MG63 (cell line): Measurements from ENCODE around the gene PIGQ. TPM values are rescaled to one million over a fixed set of nuclear protein-coding genes. Genes with fewer than 3 reads are reported as not detected.
A peak's percentile ranks its signal among the peaks of the same experiment; 100 is the strongest.
"Not testable (repeated sequence)": the region's sequence is repeated elsewhere in the genome, so short reads cannot be mapped to it uniquely, and the experiment has no call there.

Source experiments
- DNase-seq: peaks from one replicate; pipeline ENCODE4 v3.0.0-alpha.2; 2020
- H3K27me3 ChIP-seq: fragments of 250-450 bp; sonication (Bioruptor Pico); 2 replicates; pipeline ENCODE4 v1.5.1; 2020; ENCODE audit warnings: mild to moderate bottlenecking, moderate library complexity
- H3K36me3 ChIP-seq: fragments of 250-450 bp; sonication (Bioruptor Pico); 2 replicates; pipeline ENCODE4 v1.5.1; 2020; ENCODE audit warnings: mild to moderate bottlenecking, moderate library complexity
- H3K4me3 ChIP-seq: fragments of 250-450 bp; sonication (Bioruptor Pico); 2 replicates; pipeline ENCODE4 v1.5.1; 2020; ENCODE audit warnings: mild to moderate bottlenecking, moderate library complexity
- H3K9me3 ChIP-seq: fragments of 250-450 bp; sonication (Bioruptor Pico); 2 replicates; pipeline ENCODE4 v1.5.1; 2020; ENCODE audit warnings: mild to moderate bottlenecking, moderate library complexity
- total RNA-seq: library from RNA; depleted of rRNA; stranded (reverse); fragments of >200 nt; shearing (Covaris generic); gene quantifications from 2 replicates; pipeline ENCODE4 v1.2.3, GENCODE V29; 2014; ENCODE audit warnings: low replicate concordance

PIGQ gene
- total RNA-seq, 1 experiment from 2014 or later, result 31.7 TPM

DNA sequence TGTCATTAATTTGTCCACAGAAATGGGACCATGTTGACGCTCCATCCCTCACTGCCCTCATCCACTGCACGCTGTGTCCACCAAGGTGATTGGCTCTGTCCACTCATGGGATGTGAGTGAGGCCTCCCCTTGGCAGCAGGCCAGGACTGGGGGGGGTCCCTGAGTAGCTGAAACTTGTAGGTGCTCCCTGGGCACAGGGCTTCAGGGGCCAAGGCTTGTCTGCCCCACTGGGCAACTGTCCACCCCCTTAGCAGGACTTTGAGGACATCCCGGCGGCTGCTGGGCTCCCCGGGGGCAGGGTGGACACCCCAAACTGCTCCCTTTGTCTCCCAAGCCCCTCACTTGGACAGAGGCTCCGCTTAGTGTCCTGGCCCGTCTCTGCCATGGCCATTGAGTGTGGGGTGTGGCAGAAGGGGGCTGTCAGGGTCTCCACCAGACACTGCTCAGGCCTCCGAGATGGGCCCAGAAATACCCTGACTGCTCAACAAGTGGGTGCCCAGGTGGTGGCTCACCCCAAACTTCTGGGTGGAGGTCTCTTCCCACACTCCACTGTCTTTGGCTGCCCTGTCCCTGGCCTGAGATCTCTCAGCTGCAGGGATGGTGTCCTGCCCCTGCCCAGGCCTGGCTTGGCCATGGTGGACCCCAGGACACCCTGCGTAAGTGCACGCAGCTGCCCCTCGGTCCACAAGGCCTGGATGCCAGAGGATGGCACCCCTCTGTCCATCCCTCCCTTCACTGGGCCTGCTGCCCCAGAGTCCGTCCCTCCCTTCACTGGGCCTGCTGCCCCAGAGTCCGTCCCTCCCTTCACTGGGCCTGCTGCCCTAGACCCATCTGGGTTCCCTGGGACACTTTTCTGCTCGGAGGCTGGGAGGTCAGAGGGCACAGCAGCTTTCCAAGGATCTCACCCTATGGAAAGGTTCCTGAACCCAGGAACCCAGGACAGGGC, 17.1 kb downstream of the PIGQ start:
- DNase-seq, result peak; percentile 48
- Histone ChIP-seq H3K9me3 (no peaks in the 10 kb centered on the region), H3K27me3 (no peaks in the 10 kb centered on the region), H3K36me3 (peaks cover 10% of the 10 kb centered on the region), H3K4me3 (peak overlapping the region; percentile 99)

DNA sequence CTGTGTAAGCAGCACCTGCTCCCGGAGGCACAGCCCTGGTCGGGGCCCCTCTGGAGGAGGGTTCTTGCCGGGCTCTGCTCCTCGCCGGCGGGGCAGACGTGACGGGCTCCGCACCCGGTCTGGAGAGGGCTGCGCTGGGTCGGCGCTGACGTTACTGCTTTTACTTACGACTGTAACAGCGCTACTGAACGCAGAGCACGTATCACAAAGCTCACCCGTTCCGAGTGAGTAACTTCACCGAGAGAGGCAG, 18.8 kb downstream of the PIGQ start:
- H3K27me3 ChIP-seq, result no peaks in the 10 kb centered on the region
- no peak for DNase-seq
- H3K4me3 ChIP-seq, result peak overlapping the region; percentile 99
- H3K9me3 ChIP-seq, result no peaks in the 10 kb centered on the region
- peaks cover 10% of the 10 kb centered on the region for H3K36me3 ChIP-seq

DNA sequence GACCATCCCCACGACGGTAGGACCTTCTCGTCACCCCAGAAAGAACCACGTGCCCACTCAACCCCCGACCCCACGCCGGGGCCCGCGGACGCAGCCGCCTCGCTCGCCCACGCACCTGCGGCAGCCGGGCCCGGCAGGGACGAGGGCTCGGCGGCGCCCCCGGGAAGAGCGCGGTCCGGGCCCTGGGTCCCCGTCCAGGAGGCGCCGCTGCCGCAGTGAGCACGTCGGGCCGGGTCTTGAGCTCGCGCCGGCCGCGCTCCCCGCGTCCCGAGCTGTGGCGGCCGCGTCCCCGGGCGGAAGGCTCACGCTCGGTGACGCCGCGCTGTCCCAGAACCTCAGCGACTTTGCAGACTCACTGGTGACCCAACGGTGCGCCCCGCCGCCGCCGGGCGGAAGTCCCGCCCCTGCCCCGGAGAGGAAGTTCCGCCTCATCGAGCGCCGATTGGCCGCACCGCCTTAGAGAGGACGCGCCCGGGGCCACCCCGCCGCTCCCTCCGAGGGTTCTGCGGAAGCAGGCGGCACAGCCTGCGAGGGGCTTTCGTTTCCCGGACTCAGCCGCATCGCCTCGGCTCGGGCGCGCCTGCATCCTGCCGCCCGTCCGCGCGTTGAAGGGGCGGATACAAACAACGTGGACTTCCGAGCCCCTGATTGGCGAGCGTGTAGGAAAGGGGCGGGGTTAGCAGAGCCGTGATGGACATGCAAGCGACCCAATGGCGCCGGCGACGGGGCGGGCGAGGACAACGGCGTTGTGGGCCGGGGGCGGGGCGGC, 19.3 kb downstream of the PIGQ start:
- DNase-seq, result peak; percentile 96
- Histone ChIP-seq H3K36me3 (peaks cover 10% of the 10 kb centered on the region), H3K4me3 (peak overlapping the region; percentile 99), H3K27me3 (no peaks in the 10 kb centered on the region), H3K9me3 (no peaks in the 10 kb centered on the region)

DNA sequence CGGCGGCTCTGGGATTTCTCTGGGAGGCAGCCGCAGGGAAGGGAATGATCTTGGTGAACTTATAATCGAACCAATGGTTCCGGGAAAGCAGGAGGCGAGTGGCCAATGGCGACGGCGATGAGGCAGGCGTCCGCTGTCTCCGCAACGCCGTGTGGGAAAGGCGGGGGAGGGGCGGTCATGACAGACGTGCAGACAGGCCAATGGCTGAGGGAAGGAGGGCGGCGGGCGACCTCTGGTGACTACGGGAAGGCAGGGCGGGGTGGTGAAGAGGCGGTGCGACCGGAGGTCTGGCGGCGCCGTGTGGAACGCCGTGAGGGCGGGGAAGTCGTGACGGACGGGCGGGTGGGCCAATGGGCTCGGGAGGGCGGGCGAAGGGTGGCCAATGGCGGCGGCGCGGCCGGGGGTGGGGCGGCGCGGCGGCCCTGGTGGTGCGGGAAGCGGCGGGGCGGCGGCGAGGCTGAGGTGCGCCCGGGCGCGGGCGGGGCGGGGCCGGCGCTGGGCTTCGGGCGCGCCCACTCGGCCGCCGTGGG, 20.0 kb downstream of the PIGQ start, which contains the start of gene RAB40C:
Gene RAB40C, plus strand, starts transcription at position 409 of the 530 bp plus-strand sequence. CDS start 226 bp downstream, outside the sequence.
- no peaks in the 10 kb centered on the region for H3K9me3 ChIP-seq
- DNase-seq, result peak; percentile 99

DNA sequence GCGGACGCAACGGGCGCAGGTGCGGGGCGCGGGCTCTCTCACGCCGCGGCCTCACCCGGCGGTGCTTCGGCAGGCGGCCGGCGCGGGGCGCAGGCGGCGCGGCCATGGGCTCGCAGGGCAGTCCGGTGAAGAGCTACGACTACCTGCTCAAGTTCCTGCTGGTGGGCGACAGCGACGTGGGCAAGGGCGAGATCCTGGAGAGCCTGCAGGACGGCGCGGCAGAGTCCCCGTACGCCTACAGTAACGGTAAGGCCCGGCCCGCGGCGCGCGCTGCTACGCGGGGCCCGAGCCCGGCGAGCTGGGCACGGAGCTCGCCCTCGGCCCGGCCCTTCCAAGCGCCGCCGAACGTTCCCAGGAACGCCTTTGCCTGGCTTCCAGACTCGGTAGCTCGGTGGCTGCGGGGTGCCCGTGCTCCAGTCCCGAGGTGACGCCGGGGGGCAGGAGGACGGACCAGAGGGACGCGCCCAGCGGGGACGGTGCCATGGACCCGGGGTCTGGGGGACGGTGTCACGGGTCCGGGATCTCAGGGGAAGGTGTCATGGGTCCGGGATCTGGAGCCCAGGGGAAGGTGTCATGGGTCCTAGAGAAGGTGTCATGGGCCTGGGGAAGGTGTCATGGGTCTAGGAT, 20.5 kb downstream of the PIGQ start:
- no peak for DNase-seq
- Histone ChIP-seq H3K9me3 (no peaks in the 10 kb centered on the region), H3K27me3 (no peaks in the 10 kb centered on the region)

More for the DNA sequence above, 20.0 kb downstream of the PIGQ start, which contains the start of gene RAB40C:
- peak within 1 kb of the TSS; percentile 99 for H3K4me3 ChIP-seq
- H3K27me3 ChIP-seq, result no peaks in the 10 kb centered on the region
- peaks cover 10% of the 10 kb centered on the region for H3K36me3 ChIP-seq

DNA sequence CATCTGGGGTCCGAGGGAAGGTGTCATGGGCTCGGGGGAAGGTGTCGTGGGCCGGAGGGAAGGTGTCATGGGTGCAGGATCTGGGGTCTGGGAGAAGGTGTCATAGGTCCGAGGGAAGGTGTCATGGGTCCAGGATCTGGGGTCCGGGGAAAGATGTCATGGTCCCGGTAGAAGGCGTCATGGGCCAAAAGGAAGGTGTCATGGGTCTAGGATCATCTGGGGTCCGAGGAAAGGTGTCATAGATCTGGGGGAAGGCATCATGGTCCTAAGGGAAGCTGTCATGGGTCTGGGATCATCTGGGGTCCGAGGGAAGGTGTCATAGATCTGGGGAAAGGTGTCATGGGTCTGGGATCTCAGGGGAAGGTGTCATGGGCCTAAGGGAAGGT, 21.0 kb downstream of the PIGQ start:
- no peaks in the 10 kb centered on the region for H3K9me3 ChIP-seq
- peaks cover 10% of the 10 kb centered on the region for H3K36me3 ChIP-seq
- H3K4me3 ChIP-seq, result peak overlapping the region; percentile 62
- no peaks in the 10 kb centered on the region for H3K27me3 ChIP-seq
- DNase-seq, result no peak

More for the DNA sequence above, 20.5 kb downstream of the PIGQ start:
- Histone ChIP-seq H3K4me3 (peak overlapping the region; percentile 62), H3K36me3 (peaks cover 10% of the 10 kb centered on the region)

DNA sequence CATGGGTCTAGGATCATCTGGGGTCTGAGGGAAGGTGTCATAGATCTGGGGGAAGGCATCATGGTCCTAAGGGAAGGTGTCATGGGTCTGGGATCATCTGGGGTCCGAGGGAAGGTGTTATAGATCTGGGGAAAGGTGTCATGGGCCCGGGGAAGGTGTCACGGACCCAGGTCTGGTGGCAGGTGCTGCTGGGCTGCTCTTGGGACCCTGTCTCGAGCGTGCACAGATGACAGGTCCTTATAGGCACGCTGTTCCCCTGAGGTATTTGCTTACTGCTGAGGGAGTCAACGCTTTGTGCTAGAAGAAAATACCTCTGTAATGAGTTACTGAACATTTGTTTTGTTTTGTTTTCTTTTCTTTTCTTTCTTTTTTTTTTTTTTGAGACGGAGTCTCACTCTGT, 21.5 kb downstream of the PIGQ start:
- no peak for DNase-seq
- Histone ChIP-seq H3K27me3 (no peaks in the 10 kb centered on the region), H3K4me3 (no peak overlapping the region), H3K9me3 (no peaks in the 10 kb centered on the region), H3K36me3 (peaks cover 10% of the 10 kb centered on the region)

DNA sequence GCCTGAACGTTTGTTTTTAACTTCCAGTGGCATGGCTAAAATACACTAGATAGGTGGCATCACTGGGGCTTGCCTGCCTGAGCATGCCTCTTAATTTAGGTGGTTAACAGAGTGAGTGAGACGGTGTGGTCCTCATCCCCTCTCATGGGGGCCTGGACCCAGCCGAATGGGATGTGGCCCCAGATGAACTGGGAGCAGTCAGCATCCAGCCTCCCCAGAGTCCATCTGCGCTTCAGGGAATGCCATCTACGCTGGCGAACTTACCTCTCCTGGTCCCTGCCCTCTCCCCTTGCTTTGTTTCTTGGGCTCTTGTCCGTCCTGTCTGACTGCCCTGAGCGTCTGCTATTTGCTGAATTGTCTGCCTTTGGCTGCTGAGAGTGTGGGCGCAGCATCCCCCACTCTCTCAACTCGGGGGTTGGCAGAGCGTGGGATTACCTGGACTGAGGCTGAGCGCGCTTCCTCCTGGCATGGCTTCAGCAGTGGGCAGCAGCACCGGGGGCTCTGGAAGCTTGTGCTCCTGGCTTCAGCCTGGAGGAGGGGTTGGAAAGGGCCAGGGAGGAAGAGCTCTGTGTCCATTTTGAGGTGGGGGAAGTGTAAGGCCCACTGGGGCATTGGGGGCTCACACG, 22.2 kb downstream of the PIGQ start:
- H3K27me3 ChIP-seq, result no peaks in the 10 kb centered on the region
- H3K9me3 ChIP-seq, result no peaks in the 10 kb centered on the region
- H3K4me3 ChIP-seq, result no peak overlapping the region
- DNase-seq, result no peak
- peaks cover 12% of the 10 kb centered on the region for H3K36me3 ChIP-seq

DNA sequence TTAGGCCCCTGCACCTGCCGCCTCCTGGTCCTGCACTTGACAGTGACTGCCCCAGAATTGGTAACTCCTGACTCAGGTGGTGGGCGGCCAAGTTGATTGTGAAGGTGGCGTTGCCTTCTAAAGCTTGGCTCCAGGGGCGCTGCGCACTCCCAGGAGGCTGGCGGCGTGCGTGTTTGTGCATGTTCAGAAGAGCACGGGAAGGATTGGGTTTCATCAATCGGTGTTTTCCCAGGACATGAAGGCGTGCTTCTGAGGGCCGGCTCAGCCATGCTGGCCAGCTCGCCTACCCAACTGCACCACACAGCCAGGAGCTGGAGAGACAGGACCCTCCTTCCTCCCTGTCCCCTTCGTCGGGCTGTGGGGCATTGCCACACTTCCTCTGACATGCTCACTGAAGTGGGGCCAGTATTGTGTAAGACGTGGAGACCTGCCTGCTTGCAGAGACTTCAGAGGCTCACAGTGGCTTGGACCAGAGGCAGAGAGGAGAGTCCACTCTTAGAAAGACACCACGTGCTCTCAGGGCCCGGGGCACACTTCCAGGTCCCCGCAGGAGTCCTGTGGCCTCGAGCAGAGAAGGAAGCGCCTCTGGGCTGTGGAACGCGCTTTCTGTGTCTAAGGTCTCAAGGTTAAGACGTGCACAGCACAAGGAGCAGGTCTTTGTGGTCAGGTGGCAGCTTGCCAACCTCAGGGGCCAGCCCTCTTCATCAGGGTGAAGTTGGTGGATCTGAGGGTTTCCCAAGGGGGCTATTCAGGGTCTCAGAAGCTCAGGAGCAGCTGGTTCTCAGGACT, 22.9 kb downstream of the PIGQ start:
- DNase-seq, result no peak
- Histone ChIP-seq H3K36me3 (peaks cover 8% of the 10 kb centered on the region), H3K9me3 (no peaks in the 10 kb centered on the region), H3K27me3 (no peaks in the 10 kb centered on the region), H3K4me3 (no peak overlapping the region)

DNA sequence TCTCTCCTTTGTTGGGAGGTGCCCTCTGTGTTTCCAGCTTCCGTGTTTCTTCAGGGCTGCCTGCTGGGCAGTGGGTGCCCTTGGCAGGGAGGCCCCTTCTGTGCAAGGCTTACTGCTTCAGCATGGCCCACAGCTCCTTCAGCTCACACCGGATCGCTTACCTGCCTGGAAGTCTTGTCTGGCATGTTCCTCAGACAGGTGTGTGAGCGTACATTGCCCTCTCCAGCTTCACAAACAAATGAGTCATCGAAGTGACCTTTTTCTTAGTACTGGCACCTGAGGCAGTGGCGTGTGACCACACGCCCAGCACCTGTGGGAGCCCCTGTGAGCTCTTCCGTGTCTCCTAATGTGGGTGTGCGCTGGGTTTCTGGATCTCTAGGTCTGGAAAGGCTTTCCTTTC, 23.6 kb downstream of the PIGQ start:
- Histone ChIP-seq H3K4me3 (no peak overlapping the region), H3K9me3 (no peaks in the 10 kb centered on the region), H3K27me3 (no peaks in the 10 kb centered on the region), H3K36me3 (peaks cover 2% of the 10 kb centered on the region; the same call in 1 of the 2 replicates)
- no peak for DNase-seq

DNA sequence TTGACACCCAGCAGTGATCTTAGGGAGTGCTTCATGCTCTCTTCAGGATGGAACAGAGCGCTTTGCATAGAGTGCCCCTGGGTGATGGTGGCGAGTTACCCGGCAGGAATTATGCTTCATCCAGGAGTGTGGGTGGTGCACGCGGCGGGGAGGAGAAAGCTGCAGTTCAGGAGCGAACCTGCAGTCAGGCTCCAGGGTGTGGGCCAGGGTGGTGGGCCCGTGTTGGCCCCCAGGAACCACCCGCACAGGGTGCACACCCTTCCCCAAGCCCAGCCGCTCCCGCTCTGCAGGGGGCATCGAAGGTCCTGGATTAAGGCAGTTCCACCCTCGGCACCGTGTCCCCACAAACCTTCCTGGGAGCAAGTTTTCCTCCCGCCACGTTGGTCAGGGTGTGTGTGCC, 24.0 kb downstream of the PIGQ start:
- H3K36me3 ChIP-seq, result 0 out of 2 replicates have a peak, but pooled peaks cover 2% of the 10 kb centered on the region
- no peaks in the 10 kb centered on the region for H3K27me3 ChIP-seq
- H3K9me3 ChIP-seq, result no peaks in the 10 kb centered on the region
- DNase-seq, result no peak
- no peak overlapping the region for H3K4me3 ChIP-seq

DNA sequence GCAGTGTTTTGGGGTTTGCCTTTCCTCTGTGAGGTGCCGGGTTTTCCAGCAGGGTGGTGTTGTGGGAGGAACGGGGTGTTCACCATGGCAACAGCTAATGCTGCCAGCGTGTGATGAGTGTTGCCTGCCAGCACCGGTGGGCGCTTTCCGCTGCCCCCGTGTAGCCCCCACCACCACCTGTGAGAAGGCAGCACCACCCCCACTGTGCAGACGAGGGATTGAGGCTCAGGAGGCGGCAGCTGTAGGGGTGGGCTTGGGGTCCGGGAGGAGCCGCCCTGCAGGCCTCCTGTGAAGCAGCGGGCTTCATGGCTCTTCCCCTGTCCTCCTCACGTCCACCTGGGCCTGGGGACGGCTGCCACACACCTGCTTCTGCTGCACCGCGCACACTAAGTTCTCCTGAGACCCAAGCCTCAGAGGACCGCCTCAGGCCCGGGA, 25.3 kb downstream of the PIGQ start:
- no peaks in the 10 kb centered on the region for H3K27me3 ChIP-seq
- H3K9me3 ChIP-seq, result no peaks in the 10 kb centered on the region
- no peak for DNase-seq
- H3K36me3 ChIP-seq, result 0 out of 2 replicates have a peak, but pooled peaks cover 2% of the 10 kb centered on the region
- no peak overlapping the region for H3K4me3 ChIP-seq

DNA sequence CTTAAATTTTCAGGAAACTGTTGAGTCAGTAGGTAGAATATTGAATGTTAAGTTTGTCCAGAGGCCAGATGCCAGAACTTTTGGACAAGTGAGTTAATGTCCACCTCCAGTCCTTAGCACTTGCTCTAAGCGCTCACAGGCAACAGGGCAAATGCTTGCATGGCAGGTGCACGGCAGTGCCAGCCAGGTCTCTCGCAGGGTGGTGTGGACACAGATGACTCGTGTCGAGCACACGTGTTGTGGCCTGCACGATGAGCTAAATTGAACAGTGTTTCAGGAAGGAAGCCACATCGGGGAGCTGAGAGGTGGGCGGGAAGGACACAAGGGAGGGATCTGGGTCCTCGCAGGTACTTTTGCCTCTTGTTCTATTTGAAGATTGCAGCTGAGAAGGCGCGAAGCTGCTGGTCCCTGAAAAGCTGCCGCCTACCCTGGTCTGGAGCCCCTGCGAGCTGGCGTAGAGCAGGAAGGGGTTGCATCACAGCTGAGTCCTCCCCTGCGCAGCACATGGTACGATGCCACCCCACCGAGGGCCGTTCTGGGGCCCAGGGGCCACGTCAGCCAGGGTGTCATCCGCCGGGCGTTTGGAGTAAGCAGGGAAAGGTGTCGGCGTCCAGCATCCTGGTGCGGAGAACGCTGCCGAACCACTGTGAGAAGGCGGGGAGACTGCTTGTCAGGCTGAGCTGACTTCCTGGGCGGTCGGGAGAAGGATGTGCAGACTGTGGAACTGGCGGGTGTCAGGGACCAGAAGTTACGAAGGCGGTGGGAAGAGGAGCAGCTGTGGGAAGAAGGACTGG, 26.4 kb downstream of the PIGQ start:
- DNase-seq, result no peak
- Histone ChIP-seq H3K9me3 (no peaks in the 10 kb centered on the region), H3K4me3 (no peak overlapping the region), H3K27me3 (no peaks in the 10 kb centered on the region), H3K36me3 (0 out of 2 replicates have a peak, but pooled peaks cover 2% of the 10 kb centered on the region)

DNA sequence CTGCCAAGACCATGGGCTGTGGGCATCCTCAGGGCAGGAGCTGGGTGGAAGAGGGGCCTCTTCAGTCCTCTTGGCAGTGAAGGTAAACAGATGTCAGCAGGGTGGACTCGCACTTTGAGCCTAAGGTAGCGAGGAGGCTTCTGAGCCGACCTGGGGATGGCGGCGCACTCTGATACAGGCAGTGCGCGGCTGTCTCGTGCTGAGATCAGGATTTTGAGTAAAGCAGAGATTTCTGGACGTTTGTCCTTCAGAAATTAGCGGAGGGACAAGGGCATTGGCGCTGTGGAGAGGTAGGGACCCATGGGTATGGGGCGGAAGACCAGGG, 26.9 kb downstream of the PIGQ start:
- H3K4me3 ChIP-seq, result no peak overlapping the region
- DNase-seq, result no peak

DNA sequence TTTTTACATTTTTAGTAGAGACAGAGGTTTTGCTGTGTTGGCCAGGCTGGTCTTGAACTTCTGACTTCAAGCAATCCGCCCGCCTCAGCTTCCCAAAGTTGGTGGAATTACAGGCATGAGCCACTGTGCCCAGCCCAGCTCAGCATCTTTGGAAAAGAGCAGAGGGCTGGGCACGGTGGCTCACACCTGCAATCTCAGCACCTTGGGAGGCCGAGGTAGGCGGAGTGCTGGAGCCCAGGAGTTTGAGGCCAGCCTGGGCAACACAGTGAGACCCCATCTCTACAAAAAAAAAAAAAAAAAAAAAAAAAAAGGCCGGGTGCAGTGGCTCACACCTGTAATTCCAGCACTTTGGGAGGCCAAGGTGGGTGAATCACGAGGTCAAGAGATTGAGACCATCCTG, 27.9 kb downstream of the PIGQ start:
- H3K36me3 ChIP-seq, H3K4me3 ChIP-seq, H3K9me3 ChIP-seq, DNase-seq, H3K27me3 ChIP-seq: not testable (repeated sequence)

More for the DNA sequence above, 26.9 kb downstream of the PIGQ start:
- no peaks in the 10 kb centered on the region for H3K27me3 ChIP-seq
- H3K9me3 ChIP-seq, result no peaks in the 10 kb centered on the region
- 0 out of 2 replicates have a peak, but pooled peaks cover 2% of the 10 kb centered on the region for H3K36me3 ChIP-seq
